ENCODE results near the gene MYOZ3. TPM values are rescaled to one million over a fixed set of nuclear protein-coding genes. Genes with fewer than 3 reads are reported as not detected.

The MYOZ3 gene
- polyA plus RNA-seq, 1 of the 3 experiments (the other 2 are of a cell fraction), result 0.26 TPM

DNA sequence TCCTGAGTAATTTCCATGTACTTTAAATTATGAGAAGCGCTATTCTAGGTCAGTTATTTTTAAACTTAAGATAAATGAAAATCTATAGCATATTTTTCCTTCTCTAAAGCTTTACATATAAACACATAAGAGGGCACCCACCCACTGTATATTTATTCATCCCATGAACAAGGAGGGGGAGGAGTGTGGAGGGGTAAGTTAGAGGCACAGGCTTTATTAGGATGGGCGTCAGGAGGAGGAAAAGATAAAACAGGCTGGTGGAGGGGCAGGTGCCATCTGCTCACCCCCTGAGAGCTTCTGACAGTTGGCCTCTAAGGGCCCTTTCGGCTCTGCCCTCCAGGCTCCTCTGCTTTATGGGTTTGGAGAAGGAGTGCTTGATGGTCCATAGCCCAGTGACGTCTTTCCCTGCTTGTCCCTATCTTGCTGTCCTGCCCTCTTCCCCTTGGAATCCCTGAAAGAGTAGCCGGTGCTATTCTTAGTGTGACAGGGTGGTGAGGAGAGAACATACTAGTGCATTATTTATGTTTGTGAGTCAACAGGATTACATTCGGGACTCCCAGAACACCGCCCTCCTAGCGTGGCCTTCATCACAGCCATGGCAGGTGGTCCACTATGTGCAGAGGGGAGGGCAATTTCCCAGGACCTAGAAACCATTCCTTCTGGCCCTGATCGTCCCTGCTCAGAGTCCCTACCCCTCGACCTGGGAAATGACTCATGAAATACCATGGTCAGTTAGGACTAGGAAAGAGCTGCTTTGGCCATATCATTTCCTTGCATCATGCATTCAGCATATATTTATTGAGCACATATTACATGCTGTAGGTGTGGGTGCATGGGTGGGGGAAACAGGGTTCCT, 28.5 kb upstream of the MYOZ3 start (continued):
- TF ChIP-seq, protein P1, sequence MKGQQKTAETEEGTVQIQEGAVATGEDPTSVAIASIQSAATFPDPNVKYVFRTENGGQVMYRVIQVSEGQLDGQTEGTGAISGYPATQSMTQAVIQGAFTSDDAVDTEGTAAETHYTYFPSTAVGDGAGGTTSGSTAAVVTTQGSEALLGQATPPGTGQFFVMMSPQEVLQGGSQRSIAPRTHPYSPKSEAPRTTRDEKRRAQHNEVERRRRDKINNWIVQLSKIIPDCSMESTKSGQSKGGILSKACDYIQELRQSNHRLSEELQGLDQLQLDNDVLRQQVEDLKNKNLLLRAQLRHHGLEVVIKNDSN (IDR thresholded peaks at IDR 0.05; ENCODE audit: borderline replicate concordance, low read depth), result no peak
- TF ChIP-seq, protein P2, sequence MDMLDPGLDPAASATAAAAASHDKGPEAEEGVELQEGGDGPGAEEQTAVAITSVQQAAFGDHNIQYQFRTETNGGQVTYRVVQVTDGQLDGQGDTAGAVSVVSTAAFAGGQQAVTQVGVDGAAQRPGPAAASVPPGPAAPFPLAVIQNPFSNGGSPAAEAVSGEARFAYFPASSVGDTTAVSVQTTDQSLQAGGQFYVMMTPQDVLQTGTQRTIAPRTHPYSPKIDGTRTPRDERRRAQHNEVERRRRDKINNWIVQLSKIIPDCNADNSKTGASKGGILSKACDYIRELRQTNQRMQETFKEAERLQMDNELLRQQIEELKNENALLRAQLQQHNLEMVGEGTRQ (IDR thresholded peaks at IDR 0.05; ENCODE audit: borderline replicate concordance, low read depth, low read length), result no peak
- TF ChIP-seq MXI1 (IDR thresholded peaks at IDR 0.05; ENCODE audit: low read depth, low read length), result no peak
- no peak for TF ChIP-seq JUND (IDR thresholded peaks at IDR 0.05)

- Histone ChIP-seq H3K27me3 (ENCODE audit: insufficient read depth) (no peaks in the 10 kb centered on the region), H3K36me3 (replicated peaks in 1 of 2; ENCODE audit: control insufficient read depth in 1 of 2, insufficient read depth in 2 of 2, low read length in 1 of 2) (no peaks in the 10 kb centered on the region), H3K79me2 (ENCODE audit: insufficient read depth) (no peaks in the 10 kb centered on the region), H3K4me3 (ENCODE audit: low read depth in 2 of 2, low read length in 1 of 2) (no peak overlapping the region), H2AFZ (ENCODE audit: low read depth) (no peak overlapping the region), H3K9ac (no peak overlapping the region), H3K4me2 (no peak overlapping the region), H4K20me1 (ENCODE audit: insufficient read depth) (no peaks in the 10 kb centered on the region), H3K27ac (ENCODE audit: low read depth in 2 of 2, low read length in 1 of 2) (no peak overlapping the region), H3F3A (replicated peaks; ENCODE audit: insufficient read depth) (peaks cover 17% of the 10 kb centered on the region), H3K4me1 (ENCODE audit: control insufficient read depth in 1 of 2, insufficient read depth in 2 of 2, low read depth in 1 of 2, low read length in 1 of 2) (peaks cover 23 to 48% of the 10 kb centered on the region in 2 experiments), H3K9me2 (no peaks in the 10 kb centered on the region), H3K9me3 (no peaks in the 10 kb centered on the region)
- ChIA-PET CTCF (no interaction called here), POLR2A (no interaction called here)
- DNase-seq, result no peak
- 92% methylated on average over 2 of the region's 2 CpGs for WGBS (ENCODE audit: low lambda C conversion rate)
- TF ChIP-seq, protein P3, sequence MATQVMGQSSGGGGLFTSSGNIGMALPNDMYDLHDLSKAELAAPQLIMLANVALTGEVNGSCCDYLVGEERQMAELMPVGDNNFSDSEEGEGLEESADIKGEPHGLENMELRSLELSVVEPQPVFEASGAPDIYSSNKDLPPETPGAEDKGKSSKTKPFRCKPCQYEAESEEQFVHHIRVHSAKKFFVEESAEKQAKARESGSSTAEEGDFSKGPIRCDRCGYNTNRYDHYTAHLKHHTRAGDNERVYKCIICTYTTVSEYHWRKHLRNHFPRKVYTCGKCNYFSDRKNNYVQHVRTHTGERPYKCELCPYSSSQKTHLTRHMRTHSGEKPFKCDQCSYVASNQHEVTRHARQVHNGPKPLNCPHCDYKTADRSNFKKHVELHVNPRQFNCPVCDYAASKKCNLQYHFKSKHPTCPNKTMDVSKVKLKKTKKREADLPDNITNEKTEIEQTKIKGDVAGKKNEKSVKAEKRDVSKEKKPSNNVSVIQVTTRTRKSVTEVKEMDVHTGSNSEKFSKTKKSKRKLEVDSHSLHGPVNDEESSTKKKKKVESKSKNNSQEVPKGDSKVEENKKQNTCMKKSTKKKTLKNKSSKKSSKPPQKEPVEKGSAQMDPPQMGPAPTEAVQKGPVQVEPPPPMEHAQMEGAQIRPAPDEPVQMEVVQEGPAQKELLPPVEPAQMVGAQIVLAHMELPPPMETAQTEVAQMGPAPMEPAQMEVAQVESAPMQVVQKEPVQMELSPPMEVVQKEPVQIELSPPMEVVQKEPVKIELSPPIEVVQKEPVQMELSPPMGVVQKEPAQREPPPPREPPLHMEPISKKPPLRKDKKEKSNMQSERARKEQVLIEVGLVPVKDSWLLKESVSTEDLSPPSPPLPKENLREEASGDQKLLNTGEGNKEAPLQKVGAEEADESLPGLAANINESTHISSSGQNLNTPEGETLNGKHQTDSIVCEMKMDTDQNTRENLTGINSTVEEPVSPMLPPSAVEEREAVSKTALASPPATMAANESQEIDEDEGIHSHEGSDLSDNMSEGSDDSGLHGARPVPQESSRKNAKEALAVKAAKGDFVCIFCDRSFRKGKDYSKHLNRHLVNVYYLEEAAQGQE (IDR thresholded peaks at IDR 0.05; ENCODE audit: low read depth, low read length), result no peak
- no peak for TF ChIP-seq RAD21 (IDR thresholded peaks at IDR 0.05; ENCODE audit: low read length)
- TF ChIP-seq, protein P1 (IDR thresholded peaks at IDR 0.05; ENCODE audit: borderline replicate concordance, low read depth), result no peak
- TF ChIP-seq POLR2AphosphoS5 (IDR thresholded peaks at IDR 0.05; ENCODE audit: low read depth, low read length), result no peak
- TF ChIP-seq SIN3A (IDR thresholded peaks at IDR 0.05; ENCODE audit: borderline replicate concordance, low read depth, low read length), result no peak
- no peak; the same call in 1 of the 2 replicates for TF ChIP-seq NFIC (IDR thresholded peaks at IDR 0.05; ENCODE audit: borderline replicate concordance)
- TF ChIP-seq TEAD4 (IDR thresholded peaks at IDR 0.05; ENCODE audit: borderline replicate concordance, insufficient read depth), result no peak
- TF ChIP-seq IRF3 (IDR thresholded peaks at IDR 0.05; ENCODE audit: low read depth, low read length), result no peak
- no peak for TF ChIP-seq NRF1 (IDR thresholded peaks at IDR 0.05; ENCODE audit: low read depth, low read length)
- TF ChIP-seq YY1 (IDR thresholded peaks at IDR 0.05; ENCODE audit: low read depth), result no peak
- no peak for TF ChIP-seq MXI1 (IDR thresholded peaks at IDR 0.05; ENCODE audit: low read depth, low read length)
- TF ChIP-seq, protein P4, sequence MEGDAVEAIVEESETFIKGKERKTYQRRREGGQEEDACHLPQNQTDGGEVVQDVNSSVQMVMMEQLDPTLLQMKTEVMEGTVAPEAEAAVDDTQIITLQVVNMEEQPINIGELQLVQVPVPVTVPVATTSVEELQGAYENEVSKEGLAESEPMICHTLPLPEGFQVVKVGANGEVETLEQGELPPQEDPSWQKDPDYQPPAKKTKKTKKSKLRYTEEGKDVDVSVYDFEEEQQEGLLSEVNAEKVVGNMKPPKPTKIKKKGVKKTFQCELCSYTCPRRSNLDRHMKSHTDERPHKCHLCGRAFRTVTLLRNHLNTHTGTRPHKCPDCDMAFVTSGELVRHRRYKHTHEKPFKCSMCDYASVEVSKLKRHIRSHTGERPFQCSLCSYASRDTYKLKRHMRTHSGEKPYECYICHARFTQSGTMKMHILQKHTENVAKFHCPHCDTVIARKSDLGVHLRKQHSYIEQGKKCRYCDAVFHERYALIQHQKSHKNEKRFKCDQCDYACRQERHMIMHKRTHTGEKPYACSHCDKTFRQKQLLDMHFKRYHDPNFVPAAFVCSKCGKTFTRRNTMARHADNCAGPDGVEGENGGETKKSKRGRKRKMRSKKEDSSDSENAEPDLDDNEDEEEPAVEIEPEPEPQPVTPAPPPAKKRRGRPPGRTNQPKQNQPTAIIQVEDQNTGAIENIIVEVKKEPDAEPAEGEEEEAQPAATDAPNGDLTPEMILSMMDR (IDR thresholded peaks at IDR 0.05), result no peak
- TF ChIP-seq GABPA (IDR thresholded peaks at IDR 0.05; ENCODE audit: low read depth), result no peak
Observed at GRCh38 chr5:150633429-150633828, 27.6 kb upstream of the MYOZ3 start.
